ENCODE measurements around the gene SIRT6.
"Not testable (repeated sequence)": the region's sequence is repeated elsewhere in the genome, so short reads cannot be mapped to it uniquely, and the experiment has no call there.

The SIRT6 gene

GRCh38 chr19:4161415-4162077 lies 20.8 kb downstream of the SIRT6 start:
- DNase-seq (ENCODE audit: low read depth): no peak
- no peak overlapping the region for H3K4me3 ChIP-seq (ENCODE audit: low read depth, low read length)
- TF ChIP-seq CTCF (IDR thresholded peaks at IDR 0.05; ENCODE audit: low read depth, low read length, missing control alignments): no peak
- in situ Hi-C loops (cut with HindIII; ENCODE audit: low sequenced_read_pairs): no loop called here

- in situ Hi-C loops (cut with HindIII; ENCODE audit: low sequenced_read_pairs); H3K4me3 ChIP-seq (ENCODE audit: low read depth, low read length); DNase-seq (ENCODE audit: low read depth): not testable (repeated sequence)
Observed at GRCh38 chr19:4157971-4158370, 24.4 kb downstream of the SIRT6 start.

GRCh38 chr19:4157164-4157563 lies 25.2 kb downstream of the SIRT6 start:
- in situ Hi-C loops (cut with HindIII; ENCODE audit: low sequenced_read_pairs): no loop called here
- no peak overlapping the region for H3K4me3 ChIP-seq (ENCODE audit: low read depth, low read length)
- DNase-seq (ENCODE audit: low read depth): no peak
- TF ChIP-seq CTCF (IDR thresholded peaks at IDR 0.05; ENCODE audit: low read depth, low read length, missing control alignments): no peak

GRCh38 chr19:4154571-4155312 lies 27.6 kb downstream of the SIRT6 start:
- H3K4me3 ChIP-seq (ENCODE audit: low read depth, low read length): no peak overlapping the region
- no peak for DNase-seq (ENCODE audit: low read depth)
- in situ Hi-C loops (cut with HindIII; ENCODE audit: low sequenced_read_pairs): no loop called here
- no peak for TF ChIP-seq CTCF (IDR thresholded peaks at IDR 0.05; ENCODE audit: low read depth, low read length, missing control alignments)

- TF ChIP-seq CTCF (IDR thresholded peaks at IDR 0.05; ENCODE audit: low read depth, low read length, missing control alignments): no peak
- H3K4me3 ChIP-seq (ENCODE audit: low read depth, low read length): no peak overlapping the region
- no peak for DNase-seq (ENCODE audit: low read depth)
- in situ Hi-C loops (cut with HindIII; ENCODE audit: low sequenced_read_pairs): no loop called here
Observed at GRCh38 chr19:4152241-4152998, 29.9 kb downstream of the SIRT6 start.

- H3K4me3 ChIP-seq (ENCODE audit: low read depth, low read length): no peak overlapping the region
- in situ Hi-C loops (cut with HindIII; ENCODE audit: low sequenced_read_pairs): no loop called here
- no peak for DNase-seq (ENCODE audit: low read depth)
- no peak for TF ChIP-seq CTCF (IDR thresholded peaks at IDR 0.05; ENCODE audit: low read depth, low read length, missing control alignments)
Observed at GRCh38 chr19:4151623-4152022, 30.7 kb downstream of the SIRT6 start.
